ENCODE data around the gene SOX9.

Gene SOX9

DNA sequence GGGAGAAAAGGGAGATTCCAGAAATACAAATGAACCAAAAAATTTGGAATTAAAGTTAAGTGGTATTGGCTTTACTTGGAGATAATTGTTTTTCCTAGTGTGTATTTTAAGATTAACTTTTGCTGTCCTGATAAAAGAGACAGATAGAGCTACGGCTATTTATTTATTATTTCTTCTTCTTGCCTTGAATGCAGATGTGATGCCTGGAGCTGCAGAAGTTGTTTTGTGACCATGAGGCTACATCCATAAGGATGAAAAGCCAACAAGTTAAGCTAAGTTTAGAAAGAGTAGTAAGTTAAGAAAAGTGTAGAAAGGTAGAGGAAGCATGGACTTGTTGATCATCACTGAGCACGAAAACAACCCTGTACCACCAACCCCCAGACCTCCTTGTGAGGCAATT is 41.7 kb downstream of the SOX9 start:
- no peak for DNase-seq (ENCODE audit: low spot score)

DNA sequence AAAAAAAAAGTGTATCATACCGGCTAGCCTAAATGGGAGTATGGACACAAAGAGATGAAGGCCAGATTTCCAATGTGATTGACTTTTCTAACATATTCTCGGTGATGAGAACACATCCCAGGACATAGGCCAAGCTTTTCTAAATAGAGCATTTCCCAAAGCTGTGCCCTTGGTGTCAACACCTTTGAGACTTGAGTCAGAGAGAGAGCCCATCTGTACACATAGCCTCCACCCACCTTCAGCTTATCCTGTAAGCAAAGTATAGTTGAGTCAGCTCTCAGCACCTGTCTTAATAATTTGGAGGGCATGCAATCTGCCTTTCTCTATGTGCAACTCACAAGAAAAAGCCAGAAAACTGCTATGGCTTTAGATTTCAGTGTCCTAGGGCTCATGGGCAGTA is 42.7 kb downstream of the SOX9 start:
- DNase-seq (ENCODE audit: low spot score), result no peak

DNA sequence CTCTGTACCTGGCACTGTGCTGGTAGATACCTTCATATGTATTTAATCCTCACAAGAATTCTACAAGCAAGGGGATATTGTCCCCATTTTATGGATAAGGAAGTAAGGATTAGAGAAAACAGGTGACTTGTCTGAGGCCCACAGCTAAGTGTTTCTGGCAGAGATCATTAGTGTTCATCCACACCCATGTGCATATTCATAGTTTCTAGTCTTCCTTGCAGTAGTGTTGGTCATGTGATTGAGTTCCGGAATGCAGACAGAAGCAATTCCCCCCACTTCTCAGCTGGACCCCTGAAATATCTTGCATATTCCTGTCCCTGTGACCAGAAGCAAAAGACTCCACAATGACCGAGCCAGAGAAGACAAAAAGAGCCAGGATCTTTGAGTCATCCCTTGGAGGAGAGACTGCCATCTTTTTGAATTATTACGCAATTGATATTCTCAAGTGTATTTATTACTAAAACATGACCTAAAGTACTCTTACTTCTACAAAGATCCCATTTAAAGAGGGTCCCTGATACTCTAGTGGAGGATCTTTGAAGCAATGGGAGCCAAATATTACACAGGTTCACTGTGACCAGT is 43.4 kb downstream of the SOX9 start:
- DNase-seq (ENCODE audit: low spot score), result no peak

DNA sequence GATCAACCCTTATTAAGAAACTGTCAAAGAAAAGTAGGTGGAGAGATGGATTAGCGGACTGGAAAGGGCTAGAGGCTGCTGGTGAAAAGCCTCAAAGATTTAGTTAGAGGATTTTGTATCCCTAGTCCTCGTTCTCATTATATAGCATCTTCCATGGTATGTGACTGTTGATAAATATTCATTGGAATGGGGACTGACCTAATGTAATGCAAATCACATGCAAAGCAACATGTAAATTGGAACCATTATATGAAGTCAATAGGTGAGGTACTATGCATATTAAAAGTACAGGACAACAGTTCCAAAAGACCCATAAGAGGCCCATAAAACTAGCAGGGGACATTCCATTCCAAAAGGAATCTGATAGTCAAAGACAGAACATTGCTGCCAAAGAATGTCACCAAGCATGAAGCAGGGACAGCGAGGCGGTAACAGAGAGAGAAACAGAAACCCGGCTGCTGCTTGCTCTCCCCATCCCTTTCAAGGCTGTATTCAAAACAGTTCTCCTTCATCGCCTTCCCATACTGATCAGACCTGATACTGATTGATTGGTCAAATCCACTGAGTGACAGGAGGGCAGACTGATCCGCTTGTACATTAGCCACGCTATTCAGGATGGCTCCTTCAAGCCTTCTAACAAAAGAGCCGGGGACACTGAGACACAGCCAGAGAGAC is 44.5 kb downstream of the SOX9 start:
- DNase-seq (ENCODE audit: low spot score), result no peak

DNA sequence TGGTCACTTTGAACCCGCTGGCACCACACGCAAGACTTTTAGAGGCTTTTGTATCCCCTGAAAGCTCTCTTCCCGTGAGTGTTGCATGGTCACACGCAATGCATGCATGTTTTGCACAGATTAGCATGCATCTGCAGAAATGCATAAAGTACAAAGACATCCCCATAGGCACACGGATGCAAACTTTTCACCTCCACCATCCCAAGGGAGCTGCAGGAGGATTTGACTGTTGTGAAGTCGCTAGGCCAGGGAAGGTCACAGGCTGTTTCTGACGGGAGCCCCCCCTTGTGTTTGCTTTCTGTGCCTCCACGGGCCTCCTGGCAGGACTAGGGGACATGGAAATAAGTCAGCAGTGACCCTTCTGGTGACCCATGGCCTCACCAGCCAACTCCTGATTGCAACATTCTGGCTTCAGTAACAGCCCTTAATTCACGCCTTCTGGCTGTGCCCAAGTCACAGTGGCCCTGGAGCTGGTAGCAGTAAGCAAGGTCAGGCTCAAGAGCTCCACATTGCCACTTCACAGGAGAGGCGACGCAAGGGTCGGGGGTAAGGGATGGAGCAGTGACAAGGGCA is 45.1 kb downstream of the SOX9 start:
- no peak for DNase-seq (ENCODE audit: low spot score)

- no peak for DNase-seq (ENCODE audit: low spot score)
Observed at GRCh38 chr17:72167593-72167992, 46.8 kb downstream of the SOX9 start.

DNA sequence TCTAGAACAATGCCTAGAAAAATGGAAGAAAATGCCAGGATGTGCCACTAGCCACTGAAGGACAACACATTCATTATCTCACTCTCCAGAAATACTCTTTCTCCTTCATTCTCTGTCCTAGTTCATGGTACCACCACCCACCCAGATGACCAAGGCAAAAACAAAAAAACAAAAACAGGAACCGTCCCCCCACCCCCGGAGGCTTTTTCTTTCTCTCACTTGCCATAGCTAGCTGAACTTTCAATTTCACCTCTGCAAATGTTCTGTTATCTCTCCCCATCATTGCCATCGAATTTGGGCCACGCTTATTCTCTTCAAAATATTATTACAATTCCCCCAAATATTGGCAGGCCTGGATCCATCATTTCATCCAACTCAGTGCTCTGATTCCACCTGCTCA is 49.0 kb downstream of the SOX9 start:
- DNase-seq (ENCODE audit: low spot score), result no peak

DNA sequence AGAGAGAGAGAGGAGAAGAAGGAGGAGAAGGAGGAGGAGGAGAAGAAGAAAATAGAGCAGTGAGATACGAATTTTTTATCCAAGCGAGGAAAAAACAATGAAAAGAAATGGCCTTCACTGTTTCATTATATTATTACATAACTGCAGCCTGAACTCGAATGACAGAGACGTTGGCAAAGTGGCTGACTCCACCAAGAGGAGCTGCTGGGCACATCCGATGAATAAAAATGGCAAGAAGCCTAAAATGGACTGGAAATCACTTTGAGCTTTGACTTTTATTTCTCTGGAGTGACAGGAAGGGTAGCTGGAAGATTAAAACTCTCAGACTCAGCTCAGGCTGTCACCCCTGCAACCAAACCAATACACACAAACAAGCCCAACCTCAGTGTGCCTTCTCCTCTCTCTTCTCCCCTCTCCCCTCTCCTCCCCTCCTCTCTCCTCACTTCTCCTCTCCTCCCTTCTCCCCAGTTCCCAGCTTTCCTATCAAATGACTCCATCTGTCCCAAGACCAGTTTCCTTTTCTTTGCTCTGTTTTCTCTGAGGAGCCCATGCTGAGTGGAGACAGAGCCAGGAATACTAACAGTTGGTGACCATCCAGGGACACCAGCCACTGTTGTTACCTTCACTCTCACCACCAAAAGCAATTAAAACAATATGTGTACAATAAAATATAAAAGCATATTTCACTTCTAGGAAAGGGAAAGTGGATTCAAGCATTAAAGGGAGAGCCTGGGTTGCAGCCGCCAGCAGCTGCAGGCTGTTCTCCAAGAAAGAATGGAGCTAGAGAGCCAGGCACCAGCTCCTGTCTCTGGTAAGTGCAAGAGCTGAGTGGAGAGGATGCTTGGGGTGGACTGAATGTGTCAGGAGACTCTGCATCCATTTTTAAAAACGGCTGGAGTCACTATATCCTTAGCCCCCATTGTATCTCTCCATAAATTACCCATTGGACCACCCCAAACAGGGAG is 51.2 kb downstream of the SOX9 start:
- DNase-seq (ENCODE audit: low spot score), result no peak

- no peak for DNase-seq (ENCODE audit: low spot score)
Observed at GRCh38 chr17:72173499-72174116, 52.8 kb downstream of the SOX9 start.

GRCh38 chr17:72175263-72175662 is 54.4 kb downstream of the SOX9 start:
- no peak for DNase-seq (ENCODE audit: low spot score)

Measured in LoVo (cell line).